ENCODE data around the gene HRAS.

GRCh38 chr11:565921-566509 is 30.6 kb upstream of the HRAS start:
- TF ChIP-seq GABPA (IDR thresholded peaks at IDR 0.05 in 1 of 2, conservative IDR thresholded peaks at IDR 0.05 in 1 of 2) (no peak), YY1 (IDR thresholded peaks at IDR 0.05) (no peak), CTCF (IDR thresholded peaks at IDR 0.05; ENCODE audit: low read depth, low read length, missing input control) (no peak), RAD21 (IDR thresholded peaks at IDR 0.05) (no peak), SP1 (IDR thresholded peaks at IDR 0.05) (no peak), RXRA (IDR thresholded peaks at IDR 0.05) (no peak)
- TF ChIP-seq, protein P1, sequence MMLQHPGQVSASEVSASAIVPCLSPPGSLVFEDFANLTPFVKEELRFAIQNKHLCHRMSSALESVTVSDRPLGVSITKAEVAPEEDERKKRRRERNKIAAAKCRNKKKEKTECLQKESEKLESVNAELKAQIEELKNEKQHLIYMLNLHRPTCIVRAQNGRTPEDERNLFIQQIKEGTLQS (IDR thresholded peaks at IDR 0.05), result no peak

All from liver (tissue), 3 donors.